Embryonic facial prominence (tissue), 1 donor: Measurements from ENCODE around the gene CWC22.

Source experiments
- DNase-seq: peaks from one replicate; pipeline ENCODE4 v3.0.0-alpha.2; 2016; ENCODE audit errors: extremely low spot score

The CWC22 gene

DNA sequence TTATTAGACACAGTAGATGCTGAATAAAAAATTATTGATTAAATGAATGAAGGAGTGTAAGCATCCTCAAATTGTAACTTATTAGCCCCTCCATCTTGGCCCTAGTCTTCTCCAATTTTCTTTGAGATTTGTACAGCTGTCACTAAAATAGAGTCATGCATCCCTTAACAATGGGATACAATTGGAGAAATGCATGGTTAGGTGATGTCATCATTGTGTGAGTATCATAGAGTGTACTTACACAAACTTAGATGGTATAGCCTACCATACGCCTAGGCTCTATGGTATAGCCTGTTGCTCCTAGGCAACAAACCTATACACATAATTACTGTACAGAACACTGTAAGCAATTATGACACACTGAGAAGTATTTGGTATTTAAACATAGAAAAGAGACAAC, 107.4 kb downstream of the CWC22 start:
- DNase-seq, result no peak

DNA sequence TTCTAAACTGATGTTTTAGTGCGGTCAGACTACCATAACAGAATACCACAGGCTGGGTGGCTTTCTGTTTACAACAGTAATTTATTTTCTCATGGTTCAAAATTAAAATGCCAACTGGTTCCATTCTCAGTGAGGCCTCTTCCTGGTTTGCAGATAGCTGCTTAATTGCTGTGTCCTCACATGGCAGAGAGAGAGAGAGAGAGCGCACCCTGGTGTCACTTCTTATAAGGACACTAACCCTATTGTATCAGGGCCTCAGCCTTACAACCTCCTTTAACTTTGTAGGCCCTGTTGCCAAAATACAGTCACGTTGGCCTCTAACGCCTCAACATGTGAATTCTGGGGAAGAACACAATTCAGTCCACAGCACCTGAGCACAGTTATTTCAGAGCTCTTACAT, 108.2 kb downstream of the CWC22 start:
- DNase-seq, result no peak
